T-cell (primary cell): Measurements from ENCODE around the gene RNF144B. TPM values are rescaled to one million over a fixed set of nuclear protein-coding genes. Genes with fewer than 3 reads are reported as not detected.
"Not testable (repeated sequence)": the region's sequence is repeated elsewhere in the genome, so short reads cannot be mapped to it uniquely, and the experiment has no call there.

Experiments
- ATAC-seq, 4 experiments: fragments of 200-7000 bp in 3 of 4; fragments of 150-1000 bp in 1 of 4; cut with Tn5 transposase; replicated peaks in 1 of 4; 1 replicate in 3 of 4; 2 replicates in 1 of 4; pipeline ENCODE4 v1.10.0; 2021; ENCODE audit warnings: moderate library complexity in 3 of 4, mild to moderate bottlenecking in 2 of 4, moderate number of reproducible peaks in 1 of 4
- CTCF ChIA-PET, 2 donors: fragments of 300-600 bp; sonication (Branson Sonifier 250); formaldehyde crosslinking; loops; one replicate each; lab custom pipeline; 2022; ENCODE audit warnings: antibody characterized with exemption in 2 of 2; lab: Charles Lee
- POLR2A ChIA-PET, 2 donors: fragments of 300-600 bp; sonication (Branson Sonifier 250); formaldehyde crosslinking; loops; one replicate each; lab custom pipeline; 2022; ENCODE audit warnings: antibody characterized with exemption in 2 of 2; lab: Charles Lee
- DNase-seq, 35 experiments: peaks; one replicate each; pipeline versions ENCODE4 v3.0.0 to v3.0.0-alpha.2; 2013 to 2023
- H3K27ac ChIP-seq: one replicate; pipeline ENCODE4 v1.5.1; 2013; ENCODE audit warnings: low read length
- H3K27me3 ChIP-seq, 2 experiments: replicated peaks in 1 of 2; 1 replicate in 1 of 2; 2 replicates in 1 of 2; pipeline versions ENCODE4 v1.6.1 to v1.7.0; 2013; ENCODE audit warnings: low read length in 1 of 2, mixed read lengths in 1 of 2; ENCODE audit not compliant: control insufficient read depth in 2 of 2, insufficient read depth in 2 of 2; ENCODE audit errors: extremely low read depth in 1 of 2
- H3K36me3 ChIP-seq, 2 donors: 1 replicate in 1 of 2; 2 replicates in 1 of 2; pipeline versions ENCODE4 v1.6.1 to v1.7.0; 2013; ENCODE audit warnings: low read length in 1 of 2; ENCODE audit not compliant: control insufficient read depth in 2 of 2, insufficient read depth in 1 of 2; ENCODE audit errors: extremely low read depth in 1 of 2
- H3K4me1 ChIP-seq, 2 experiments: 1 replicate in 1 of 2; 2 replicates in 1 of 2; pipeline versions ENCODE4 v1.6.1 to v1.7.0; 2013; ENCODE audit warnings: low read length in 2 of 2, mixed read lengths in 1 of 2; ENCODE audit not compliant: insufficient read depth in 2 of 2, control insufficient read depth in 1 of 2; ENCODE audit errors: extremely low read depth in 1 of 2
- H3K4me3 ChIP-seq, 2 donors: 1 replicate in 1 of 2; 2 replicates in 1 of 2; pipeline versions ENCODE4 v1.5.1 to v1.7.0; 2013; ENCODE audit warnings: mild to moderate bottlenecking in 2 of 2, low read length in 1 of 2, moderate library complexity in 1 of 2; ENCODE audit not compliant: control insufficient read depth in 1 of 2; ENCODE audit errors: extremely low read depth in 1 of 2
- H3K9me3 ChIP-seq: 2 replicates; pipeline ENCODE4 v1.7.0; 2013
- H3K27ac Mint-ChIP-seq, 2 donors: one replicate each; pipeline ENCODE4 v1.8.0; 2020 to 2021; ENCODE audit warnings: mild to moderate bottlenecking in 2 of 2, mixed read lengths in 2 of 2
- H3K27me3 Mint-ChIP-seq, 2 donors: one replicate each; pipeline ENCODE4 v1.8.0; 2021 to 2022; ENCODE audit warnings: mixed read lengths in 2 of 2
- H3K36me3 Mint-ChIP-seq: one replicate; pipeline ENCODE4 v1.8.0; 2021; ENCODE audit warnings: mixed read lengths
- H3K4me1 Mint-ChIP-seq, 3 donors: one replicate each; pipeline ENCODE4 v1.8.0; 2020 to 2022; ENCODE audit warnings: mixed read lengths in 3 of 3, mild to moderate bottlenecking in 1 of 3
- H3K4me3 Mint-ChIP-seq, 3 donors: one replicate each; pipeline ENCODE4 v1.8.0; 2020 to 2022; ENCODE audit warnings: mild to moderate bottlenecking in 3 of 3, mixed read lengths in 3 of 3, moderate library complexity in 3 of 3
- H3K9me3 Mint-ChIP-seq, 3 donors: one replicate each; pipeline ENCODE4 v1.8.0; 2020 to 2022; ENCODE audit warnings: mixed read lengths in 3 of 3
- WGBS: methylation state at CpG from one replicate; pipeline ENCODE4 v1.1.5; 2013; ENCODE audit warnings: missing lambda C conversion rate; ENCODE audit not compliant: insufficient coverage; 5-methylcytosine and 5-hydroxymethylcytosine counted together
- total RNA-seq, 35 experiments: library from RNA in 6 of 35; stranded (reverse) in 6 of 35; fragments of 120-200 nt in 1 of 35; gene quantifications; one replicate each; pipeline versions ENCODE4 v1.2.1 to v1.2.4 and lab custom pipeline; 2013 to 2026

The RNF144B gene
- total RNA-seq, 5 donors from 2014 or later (not counting 1 experiment from before 2014, with no cell fraction given): 3.2 to 4.8 (median 4.3) TPM

DNA sequence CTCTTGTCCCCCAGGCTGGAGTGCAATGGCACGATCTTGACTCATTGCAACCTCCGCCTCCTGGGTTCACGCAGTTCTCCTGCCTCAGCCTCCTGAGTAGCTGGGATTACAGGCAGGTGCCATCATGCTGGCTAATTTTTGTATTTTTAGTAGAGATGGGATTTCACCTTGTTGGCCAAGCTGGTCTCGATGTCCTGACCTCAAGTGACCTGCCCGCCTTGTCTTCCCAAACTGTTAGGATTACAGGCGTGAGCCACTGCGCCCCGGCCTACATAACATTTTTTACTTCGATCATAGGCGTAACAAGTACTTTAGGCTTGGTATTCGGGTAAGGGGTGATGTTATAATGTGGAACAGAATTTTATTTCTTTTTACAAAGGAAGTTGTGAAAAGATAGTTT, 22.5 kb downstream of the RNF144B start:
- Mint-ChIP-seq H3K36me3 (peaks cover 38% of the 10 kb centered on the region), H3K4me1 (peaks cover 0 to 13% (median 2%) of the 10 kb centered on the region in 3 donors)
- H3K27me3 Mint-ChIP-seq, DNase-seq, H3K9me3 ChIP-seq, H3K36me3 ChIP-seq, H3K4me1 ChIP-seq, H3K4me3 Mint-ChIP-seq, H3K27ac Mint-ChIP-seq, H3K27ac ChIP-seq, H3K4me3 ChIP-seq, POLR2A ChIA-PET, H3K9me3 Mint-ChIP-seq, H3K27me3 ChIP-seq, ATAC-seq: not testable (repeated sequence)
- WGBS: 79% methylated on average over 4 of the region's 11 CpGs
- CTCF ChIA-PET: interaction anchor here in 1 of 2 donors (0.6 kb wide), 1 partner anchor 930 kb away, joined by 3 read pairs; no protein-coding TSS in a partner anchor

GRCh38 chr6:18410412-18410811, 23.3 kb downstream of the RNF144B start:
- Histone ChIP-seq H3K4me1 (no peaks in the 10 kb centered on the region), H3K36me3 (no peaks in the 10 kb centered on the region), H3K27ac (no peak overlapping the region), H3K9me3 (no peaks in the 10 kb centered on the region), H3K4me3 (no peak overlapping the region), H3K27me3 (no peaks in the 10 kb centered on the region)
- no peak overlapping the region for H3K27ac Mint-ChIP-seq
- H3K36me3 Mint-ChIP-seq: peaks cover 43% of the 10 kb centered on the region
- DNase-seq (no peak), ATAC-seq (no peak)
- ChIA-PET CTCF (no interaction called here), POLR2A (no interaction called here)
- WGBS: 88% methylated on average over 1 of the region's 3 CpGs
- H3K4me3 Mint-ChIP-seq: no peak overlapping the region
- H3K4me1 Mint-ChIP-seq: peaks cover 0 to 13% (median 2%) of the 10 kb centered on the region in 3 donors
- H3K9me3 Mint-ChIP-seq: peaks cover 0 to under 1% (median 0%) of the 10 kb centered on the region in 3 donors
- H3K27me3 Mint-ChIP-seq: no peaks in the 10 kb centered on the region

- Histone ChIP-seq H3K9me3 (no peaks in the 10 kb centered on the region), H3K27ac (no peak overlapping the region), H3K36me3 (no peaks in the 10 kb centered on the region), H3K4me1 (no peaks in the 10 kb centered on the region), H3K27me3 (no peaks in the 10 kb centered on the region), H3K4me3 (no peak overlapping the region)
- ChIA-PET POLR2A (no interaction called here), CTCF (no interaction called here)
- H3K27ac Mint-ChIP-seq: no peak overlapping the region
- peaks cover 0 to 13% (median 2%) of the 10 kb centered on the region in 3 donors for H3K4me1 Mint-ChIP-seq
- WGBS: no CpG with 5 or more reads among the region's 1 CpG
- peaks cover 39% of the 10 kb centered on the region for H3K36me3 Mint-ChIP-seq
- no peak for DNase-seq
- ATAC-seq: no peak
- no peaks in the 10 kb centered on the region for H3K27me3 Mint-ChIP-seq
- H3K4me3 Mint-ChIP-seq: no peak overlapping the region
- H3K9me3 Mint-ChIP-seq: peaks cover 0 to 4% (median 0%) of the 10 kb centered on the region in 3 donors
Measured at GRCh38 chr6:18412068-18412467, 24.9 kb downstream of the RNF144B start.

DNA sequence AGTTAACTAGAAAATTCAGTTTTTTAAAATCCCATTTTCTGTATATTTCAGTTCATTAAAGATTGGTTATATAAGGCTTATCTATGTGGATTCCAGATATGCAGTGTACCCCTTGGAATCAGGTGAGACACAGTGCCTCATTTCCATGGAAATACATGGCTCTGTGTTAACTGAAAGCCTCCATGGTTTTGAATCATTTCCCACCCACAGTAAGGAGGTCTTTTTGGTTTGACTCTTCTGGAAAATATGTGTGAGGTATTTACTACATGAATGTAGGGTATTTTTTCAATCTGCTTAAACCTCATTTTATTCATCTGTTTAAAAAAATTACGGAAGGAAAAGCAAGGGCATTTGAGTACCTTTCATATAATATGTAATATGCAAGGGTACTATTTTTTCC, 25.5 kb downstream of the RNF144B start:
- no CpG with 5 or more reads among the region's 1 CpG for WGBS
- ATAC-seq: no peak
- Histone ChIP-seq H3K27me3 (no peaks in the 10 kb centered on the region), H3K36me3 (no peaks in the 10 kb centered on the region), H3K4me3 (no peak overlapping the region), H3K9me3 (no peaks in the 10 kb centered on the region), H3K4me1 (no peaks in the 10 kb centered on the region), H3K27ac (no peak overlapping the region)
- ChIA-PET CTCF (no interaction called here), POLR2A (no interaction called here)
- Mint-ChIP-seq H3K4me3 (no peak overlapping the region), H3K4me1 (peaks cover 0 to 13% (median 2%) of the 10 kb centered on the region in 3 donors), H3K27ac (no peak overlapping the region), H3K9me3 (peaks cover 0 to 4% (median 0%) of the 10 kb centered on the region in 3 donors), H3K36me3 (peaks cover 37% of the 10 kb centered on the region), H3K27me3 (no peaks in the 10 kb centered on the region)
- no peak for DNase-seq

GRCh38 chr6:18413381-18413780, 26.2 kb downstream of the RNF144B start:
- Histone ChIP-seq H3K9me3 (no peaks in the 10 kb centered on the region), H3K27ac (no peak overlapping the region), H3K4me3 (no peak overlapping the region), H3K27me3 (no peaks in the 10 kb centered on the region), H3K4me1 (no peaks in the 10 kb centered on the region), H3K36me3 (no peaks in the 10 kb centered on the region)
- 100% methylated on average over 1 of the region's 4 CpGs for WGBS
- H3K36me3 Mint-ChIP-seq: peaks cover 37% of the 10 kb centered on the region
- ChIA-PET POLR2A (no interaction called here), CTCF (no interaction called here)
- H3K27me3 Mint-ChIP-seq: no peaks in the 10 kb centered on the region
- peaks cover 0 to 13% (median 2%) of the 10 kb centered on the region in 3 donors for H3K4me1 Mint-ChIP-seq
- H3K27ac Mint-ChIP-seq: no peak overlapping the region
- ATAC-seq (no peak), DNase-seq (no peak)
- no peak overlapping the region for H3K4me3 Mint-ChIP-seq
- H3K9me3 Mint-ChIP-seq: peaks cover 0 to 4% (median 0%) of the 10 kb centered on the region in 3 donors

- ChIA-PET CTCF (interaction anchor here in 1 of 2 donors (0.5 kb wide), 1 partner anchor 178 kb away, joined by 6 read pairs; no protein-coding TSS in a partner anchor), POLR2A (no interaction called here)
- no peaks in the 10 kb centered on the region for H3K27me3 Mint-ChIP-seq
- H3K36me3 Mint-ChIP-seq: peaks cover 34% of the 10 kb centered on the region
- Histone ChIP-seq H3K27ac (no peak overlapping the region), H3K9me3 (no peaks in the 10 kb centered on the region), H3K4me3 (no peak overlapping the region), H3K4me1 (no peaks in the 10 kb centered on the region), H3K36me3 (no peaks in the 10 kb centered on the region), H3K27me3 (no peaks in the 10 kb centered on the region)
- DNase-seq (no peak), ATAC-seq (no peak)
- no CpG with 5 or more reads among the region's 1 CpG for WGBS
- H3K9me3 Mint-ChIP-seq: peaks cover 0 to 4% (median 0%) of the 10 kb centered on the region in 3 donors
- peaks cover 0 to 13% (median 2%) of the 10 kb centered on the region in 3 donors for H3K4me1 Mint-ChIP-seq
- no peak overlapping the region for H3K4me3 Mint-ChIP-seq
- no peak overlapping the region for H3K27ac Mint-ChIP-seq
Measured at GRCh38 chr6:18414116-18414515, 27.0 kb downstream of the RNF144B start.
